ENCODE data around the gene FEZF1. TPM values are rescaled to one million over a fixed set of nuclear protein-coding genes. Genes with fewer than 3 reads are reported as not detected.

Gene FEZF1
- total RNA-seq, 1 donor: not detected

GRCh38 chr7:122315507-122316466, 11.2 kb upstream of the FEZF1 start:
- H3K4me3 ChIP-seq (ENCODE audit: low read depth, low read length): no peak overlapping the region
- no peak for TF ChIP-seq CTCF (IDR thresholded peaks at IDR 0.05; ENCODE audit: insufficient read depth, low read length)
- DNase-seq (ENCODE audit: low read depth): no peak

- TF ChIP-seq CTCF (IDR thresholded peaks at IDR 0.05; ENCODE audit: insufficient read depth, low read length): no peak
- H3K4me3 ChIP-seq (ENCODE audit: low read depth, low read length): no peak overlapping the region
- DNase-seq (ENCODE audit: low read depth): no peak
These were observed 9.7 kb upstream of the FEZF1 start for GRCh38 chr7:122314284-122314683.

GRCh38 chr7:122312789-122313188, 8.2 kb upstream of the FEZF1 start:
- DNase-seq (ENCODE audit: low read depth): no peak
- no peak overlapping the region for H3K4me3 ChIP-seq (ENCODE audit: low read depth, low read length)
- no peak for TF ChIP-seq CTCF (IDR thresholded peaks at IDR 0.05; ENCODE audit: insufficient read depth, low read length)

- H3K4me3 ChIP-seq (ENCODE audit: low read depth, low read length): no peak overlapping the region
- no peak for TF ChIP-seq CTCF (IDR thresholded peaks at IDR 0.05; ENCODE audit: insufficient read depth, low read length)
- no peak for DNase-seq (ENCODE audit: low read depth)
These were observed 7.3 kb upstream of the FEZF1 start for GRCh38 chr7:122311734-122312450.

GRCh38 chr7:122311050-122311700, 6.6 kb upstream of the FEZF1 start:
- DNase-seq (ENCODE audit: low read depth): no peak
- no peak overlapping the region for H3K4me3 ChIP-seq (ENCODE audit: low read depth, low read length)
- TF ChIP-seq CTCF (IDR thresholded peaks at IDR 0.05; ENCODE audit: insufficient read depth, low read length): no peak

GRCh38 chr7:122310119-122311021, 5.8 kb upstream of the FEZF1 start:
- DNase-seq (ENCODE audit: low read depth): peak; percentile 23
- TF ChIP-seq CTCF (IDR thresholded peaks at IDR 0.05; ENCODE audit: insufficient read depth, low read length): no peak
- H3K4me3 ChIP-seq (ENCODE audit: low read depth, low read length): peak overlapping the region; percentile 63
